ENCODE data around the gene KRT222.

Gene KRT222

DNA sequence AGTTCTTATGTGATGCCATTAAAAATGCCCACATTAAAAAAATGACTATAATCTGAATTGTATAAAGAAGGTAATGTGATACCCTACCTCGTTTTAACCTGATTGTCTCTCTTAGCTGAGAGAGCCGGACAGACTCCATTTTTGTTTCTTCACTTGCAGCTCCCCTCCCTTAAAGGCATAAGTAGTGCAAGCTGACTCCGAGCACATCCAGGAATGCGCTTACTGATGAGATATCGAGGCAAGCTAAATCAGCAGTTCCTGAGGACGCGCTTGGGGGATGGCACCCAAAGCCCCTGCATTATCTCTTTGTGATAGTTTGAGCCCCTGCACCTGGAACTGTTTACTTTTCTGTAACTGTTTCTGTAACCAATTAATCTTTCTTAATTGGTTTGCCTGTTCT is 32.3 kb upstream of the KRT222 start:
- TF ChIP-seq BACH2 (CRISPR knock-in tag; IDR thresholded peaks at IDR 0.05; ENCODE audit: borderline replicate concordance) (no peak), CSDC2 (CRISPR knock-in tag; IDR thresholded peaks at IDR 0.05) (no peak)
- TF ChIP-seq, protein P1, sequence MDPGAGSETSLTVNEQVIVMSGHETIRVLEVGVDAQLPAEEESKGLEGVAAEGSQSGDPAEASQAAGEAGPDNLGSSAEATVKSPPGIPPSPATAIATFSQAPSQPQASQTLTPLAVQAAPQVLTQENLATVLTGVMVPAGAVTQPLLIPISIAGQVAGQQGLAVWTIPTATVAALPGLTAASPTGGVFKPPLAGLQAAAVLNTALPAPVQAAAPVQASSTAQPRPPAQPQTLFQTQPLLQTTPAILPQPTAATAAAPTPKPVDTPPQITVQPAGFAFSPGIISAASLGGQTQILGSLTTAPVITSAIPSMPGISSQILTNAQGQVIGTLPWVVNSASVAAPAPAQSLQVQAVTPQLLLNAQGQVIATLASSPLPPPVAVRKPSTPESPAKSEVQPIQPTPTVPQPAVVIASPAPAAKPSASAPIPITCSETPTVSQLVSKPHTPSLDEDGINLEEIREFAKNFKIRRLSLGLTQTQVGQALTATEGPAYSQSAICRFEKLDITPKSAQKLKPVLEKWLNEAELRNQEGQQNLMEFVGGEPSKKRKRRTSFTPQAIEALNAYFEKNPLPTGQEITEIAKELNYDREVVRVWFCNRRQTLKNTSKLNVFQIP (CRISPR knock-in tag; IDR thresholded peaks at IDR 0.05; ENCODE audit: borderline replicate concordance, low read depth): no peak
- no peak for ATAC-seq

DNA sequence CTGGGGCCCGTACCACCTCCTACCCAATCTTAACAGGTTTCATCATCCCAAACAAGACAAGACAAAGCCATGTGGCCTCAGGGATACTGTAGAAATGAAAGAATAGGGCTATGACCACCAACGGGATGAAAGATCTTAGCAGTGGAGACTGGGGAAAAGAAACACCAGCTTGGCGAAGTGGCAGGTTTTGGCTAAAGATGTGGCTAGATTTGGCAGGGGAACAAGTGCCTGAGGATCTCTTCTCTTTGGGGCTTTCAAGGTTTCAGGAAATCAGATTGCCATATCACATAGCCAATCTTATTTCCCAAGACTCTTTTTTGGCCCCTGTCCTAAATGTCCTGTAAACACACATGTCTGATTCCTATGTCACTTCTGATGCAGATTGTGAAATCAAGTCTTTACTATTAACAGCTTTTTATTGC is 31.7 kb upstream of the KRT222 start:
- TF ChIP-seq ZC3H10 (CRISPR knock-in tag; IDR thresholded peaks at IDR 0.05): no peak
- no peak for TF ChIP-seq ARNTL (CRISPR knock-in tag; IDR thresholded peaks at IDR 0.05; ENCODE audit: borderline replicate concordance, low read depth)
- TF ChIP-seq RARB (CRISPR knock-in tag; IDR thresholded peaks at IDR 0.05): no peak
- TF ChIP-seq GLIS3 (CRISPR knock-in tag; IDR thresholded peaks at IDR 0.05): no peak
- no peak for TF ChIP-seq ESRRG (CRISPR knock-in tag; IDR thresholded peaks at IDR 0.05)
- TF ChIP-seq ZNF8 (CRISPR knock-in tag; IDR thresholded peaks at IDR 0.05): no peak
- TF ChIP-seq TCF4 (CRISPR knock-in tag; IDR thresholded peaks at IDR 0.05; ENCODE audit: borderline replicate concordance): no peak
- TF ChIP-seq, protein P2, sequence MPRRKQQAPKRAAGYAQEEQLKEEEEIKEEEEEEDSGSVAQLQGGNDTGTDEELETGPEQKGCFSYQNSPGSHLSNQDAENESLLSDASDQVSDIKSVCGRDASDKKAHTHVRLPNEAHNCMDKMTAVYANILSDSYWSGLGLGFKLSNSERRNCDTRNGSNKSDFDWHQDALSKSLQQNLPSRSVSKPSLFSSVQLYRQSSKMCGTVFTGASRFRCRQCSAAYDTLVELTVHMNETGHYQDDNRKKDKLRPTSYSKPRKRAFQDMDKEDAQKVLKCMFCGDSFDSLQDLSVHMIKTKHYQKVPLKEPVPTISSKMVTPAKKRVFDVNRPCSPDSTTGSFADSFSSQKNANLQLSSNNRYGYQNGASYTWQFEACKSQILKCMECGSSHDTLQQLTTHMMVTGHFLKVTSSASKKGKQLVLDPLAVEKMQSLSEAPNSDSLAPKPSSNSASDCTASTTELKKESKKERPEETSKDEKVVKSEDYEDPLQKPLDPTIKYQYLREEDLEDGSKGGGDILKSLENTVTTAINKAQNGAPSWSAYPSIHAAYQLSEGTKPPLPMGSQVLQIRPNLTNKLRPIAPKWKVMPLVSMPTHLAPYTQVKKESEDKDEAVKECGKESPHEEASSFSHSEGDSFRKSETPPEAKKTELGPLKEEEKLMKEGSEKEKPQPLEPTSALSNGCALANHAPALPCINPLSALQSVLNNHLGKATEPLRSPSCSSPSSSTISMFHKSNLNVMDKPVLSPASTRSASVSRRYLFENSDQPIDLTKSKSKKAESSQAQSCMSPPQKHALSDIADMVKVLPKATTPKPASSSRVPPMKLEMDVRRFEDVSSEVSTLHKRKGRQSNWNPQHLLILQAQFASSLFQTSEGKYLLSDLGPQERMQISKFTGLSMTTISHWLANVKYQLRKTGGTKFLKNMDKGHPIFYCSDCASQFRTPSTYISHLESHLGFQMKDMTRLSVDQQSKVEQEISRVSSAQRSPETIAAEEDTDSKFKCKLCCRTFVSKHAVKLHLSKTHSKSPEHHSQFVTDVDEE (CRISPR knock-in tag; IDR thresholded peaks at IDR 0.05): no peak
- TF ChIP-seq TOX (CRISPR knock-in tag; IDR thresholded peaks at IDR 0.05; ENCODE audit: borderline replicate concordance): no peak
- no peak for ATAC-seq

DNA sequence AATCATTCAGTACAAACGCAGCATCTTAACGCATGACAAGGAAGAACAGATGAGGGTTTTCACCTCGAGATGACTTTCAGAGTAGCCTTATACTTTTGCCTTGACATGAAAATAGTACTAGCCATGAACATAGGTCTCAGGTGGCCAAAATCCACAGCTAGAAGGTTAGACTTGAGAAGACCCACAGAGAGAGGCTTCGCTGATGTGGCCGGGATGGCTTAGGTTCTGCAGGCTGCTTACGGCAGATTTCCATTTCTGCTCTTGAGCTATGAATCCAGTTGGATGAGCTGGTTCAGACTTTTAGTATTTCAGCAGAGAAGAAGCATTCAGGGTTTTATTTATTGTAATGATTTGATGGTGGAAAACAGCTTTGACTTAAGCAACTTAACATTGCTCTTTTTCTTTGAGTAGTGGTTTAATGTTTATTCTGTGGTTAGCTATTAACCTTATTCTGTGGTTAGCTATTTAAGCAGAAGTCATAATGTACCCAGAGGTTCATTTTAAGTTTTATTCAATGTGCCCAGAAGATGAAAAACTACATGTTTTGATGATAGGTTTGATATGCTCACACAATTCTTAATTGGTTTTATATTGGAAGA is 31.0 kb upstream of the KRT222 start:
- ATAC-seq: no peak
- no peak for TF ChIP-seq CSDC2 (CRISPR knock-in tag; IDR thresholded peaks at IDR 0.05)
- no peak for TF ChIP-seq ZFP3 (CRISPR knock-in tag; IDR thresholded peaks at IDR 0.05)
- no peak for TF ChIP-seq SNAI2 (CRISPR knock-in tag; IDR thresholded peaks at IDR 0.05)
- no peak for TF ChIP-seq ZNF70 (CRISPR knock-in tag; IDR thresholded peaks at IDR 0.05)
- no peak for TF ChIP-seq ESRRG (CRISPR knock-in tag; IDR thresholded peaks at IDR 0.05)
- TF ChIP-seq TCF4 (CRISPR knock-in tag; IDR thresholded peaks at IDR 0.05; ENCODE audit: borderline replicate concordance): no peak
- TF ChIP-seq, protein P2 (CRISPR knock-in tag; IDR thresholded peaks at IDR 0.05): no peak
- TF ChIP-seq, protein P3, sequence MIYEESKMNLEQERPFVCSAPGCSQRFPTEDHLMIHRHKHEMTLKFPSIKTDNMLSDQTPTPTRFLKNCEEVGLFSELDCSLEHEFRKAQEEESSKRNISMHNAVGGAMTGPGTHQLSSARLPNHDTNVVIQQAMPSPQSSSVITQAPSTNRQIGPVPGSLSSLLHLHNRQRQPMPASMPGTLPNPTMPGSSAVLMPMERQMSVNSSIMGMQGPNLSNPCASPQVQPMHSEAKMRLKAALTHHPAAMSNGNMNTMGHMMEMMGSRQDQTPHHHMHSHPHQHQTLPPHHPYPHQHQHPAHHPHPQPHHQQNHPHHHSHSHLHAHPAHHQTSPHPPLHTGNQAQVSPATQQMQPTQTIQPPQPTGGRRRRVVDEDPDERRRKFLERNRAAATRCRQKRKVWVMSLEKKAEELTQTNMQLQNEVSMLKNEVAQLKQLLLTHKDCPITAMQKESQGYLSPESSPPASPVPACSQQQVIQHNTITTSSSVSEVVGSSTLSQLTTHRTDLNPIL (CRISPR knock-in tag; IDR thresholded peaks at IDR 0.05; ENCODE audit: low read depth): no peak
- TF ChIP-seq ARNTL (CRISPR knock-in tag; IDR thresholded peaks at IDR 0.05; ENCODE audit: borderline replicate concordance, low read depth): no peak
- TF ChIP-seq, protein P1 (CRISPR knock-in tag; IDR thresholded peaks at IDR 0.05; ENCODE audit: borderline replicate concordance, low read depth): no peak
- TF ChIP-seq ZNF565 (CRISPR knock-in tag; conservative IDR thresholded peaks at IDR 0.05; ENCODE audit: low read depth): no peak
- TF ChIP-seq ZNF8 (CRISPR knock-in tag; IDR thresholded peaks at IDR 0.05): no peak
- TF ChIP-seq TOX (CRISPR knock-in tag; IDR thresholded peaks at IDR 0.05; ENCODE audit: borderline replicate concordance): no peak
- no peak for TF ChIP-seq RARB (CRISPR knock-in tag; IDR thresholded peaks at IDR 0.05)
- TF ChIP-seq, protein P4, sequence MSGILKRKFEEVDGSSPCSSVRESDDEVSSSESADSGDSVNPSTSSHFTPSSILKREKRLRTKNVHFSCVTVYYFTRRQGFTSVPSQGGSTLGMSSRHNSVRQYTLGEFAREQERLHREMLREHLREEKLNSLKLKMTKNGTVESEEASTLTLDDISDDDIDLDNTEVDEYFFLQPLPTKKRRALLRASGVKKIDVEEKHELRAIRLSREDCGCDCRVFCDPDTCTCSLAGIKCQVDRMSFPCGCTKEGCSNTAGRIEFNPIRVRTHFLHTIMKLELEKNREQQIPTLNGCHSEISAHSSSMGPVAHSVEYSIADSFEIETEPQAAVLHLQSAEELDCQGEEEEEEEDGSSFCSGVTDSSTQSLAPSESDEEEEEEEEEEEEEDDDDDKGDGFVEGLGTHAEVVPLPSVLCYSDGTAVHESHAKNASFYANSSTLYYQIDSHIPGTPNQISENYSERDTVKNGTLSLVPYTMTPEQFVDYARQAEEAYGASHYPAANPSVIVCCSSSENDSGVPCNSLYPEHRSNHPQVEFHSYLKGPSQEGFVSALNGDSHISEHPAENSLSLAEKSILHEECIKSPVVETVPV (CRISPR knock-in tag; IDR thresholded peaks at IDR 0.05): no peak
- TF ChIP-seq BACH2 (CRISPR knock-in tag; IDR thresholded peaks at IDR 0.05; ENCODE audit: borderline replicate concordance): no peak
- TF ChIP-seq OSR1 (CRISPR knock-in tag; IDR thresholded peaks at IDR 0.05): no peak
